Stomach (tissue), 4 donors: Measurements from ENCODE around the gene YWHAG.

Experiments used
- POLR2AphosphoS5 ChIP-seq, 3 donors: sonication (generic); formaldehyde crosslinking; IDR thresholded peaks; one replicate each; pipeline ENCODE4 v1.6.1; 2016; ENCODE audit warnings: antibody characterized with exemption in 3 of 3
- TF ChIP-seq, protein P1 (sequence below), 7 experiments: fragments of 450-650 bp in 4 of 7; fragments of 200-600 bp in 3 of 7; sonication (generic) in 3 of 7; IDR thresholded peaks; one replicate each; pipeline ENCODE4 v1.5.1; 2016 to 2019; ENCODE audit warnings: antibody characterized with exemption in 7 of 7, control low read depth in 2 of 7, mild to moderate bottlenecking in 1 of 7

DNA sequence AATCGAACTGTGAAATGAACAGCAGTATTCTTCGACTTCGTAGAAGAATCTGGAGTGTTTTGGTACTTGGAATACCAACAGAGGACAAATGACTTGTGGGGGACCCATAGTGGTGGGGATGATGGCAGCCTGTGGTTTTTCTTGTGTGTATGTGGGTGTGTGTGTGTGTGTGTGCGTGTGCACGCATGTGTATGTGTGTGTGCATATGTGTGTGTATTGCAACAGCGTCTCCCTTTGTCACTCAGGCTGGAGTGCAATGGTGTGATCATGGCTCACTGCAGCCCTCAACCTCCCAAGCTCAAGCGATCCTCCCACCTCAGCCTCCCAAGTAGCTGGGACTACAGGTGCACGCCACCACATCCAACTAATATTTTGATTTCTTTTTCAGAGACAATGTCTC, 9.4 kb upstream of the YWHAG start:
- TF ChIP-seq POLR2AphosphoS5 (IDR thresholded peaks at IDR 0.05), result no peak
- TF ChIP-seq, protein P1, sequence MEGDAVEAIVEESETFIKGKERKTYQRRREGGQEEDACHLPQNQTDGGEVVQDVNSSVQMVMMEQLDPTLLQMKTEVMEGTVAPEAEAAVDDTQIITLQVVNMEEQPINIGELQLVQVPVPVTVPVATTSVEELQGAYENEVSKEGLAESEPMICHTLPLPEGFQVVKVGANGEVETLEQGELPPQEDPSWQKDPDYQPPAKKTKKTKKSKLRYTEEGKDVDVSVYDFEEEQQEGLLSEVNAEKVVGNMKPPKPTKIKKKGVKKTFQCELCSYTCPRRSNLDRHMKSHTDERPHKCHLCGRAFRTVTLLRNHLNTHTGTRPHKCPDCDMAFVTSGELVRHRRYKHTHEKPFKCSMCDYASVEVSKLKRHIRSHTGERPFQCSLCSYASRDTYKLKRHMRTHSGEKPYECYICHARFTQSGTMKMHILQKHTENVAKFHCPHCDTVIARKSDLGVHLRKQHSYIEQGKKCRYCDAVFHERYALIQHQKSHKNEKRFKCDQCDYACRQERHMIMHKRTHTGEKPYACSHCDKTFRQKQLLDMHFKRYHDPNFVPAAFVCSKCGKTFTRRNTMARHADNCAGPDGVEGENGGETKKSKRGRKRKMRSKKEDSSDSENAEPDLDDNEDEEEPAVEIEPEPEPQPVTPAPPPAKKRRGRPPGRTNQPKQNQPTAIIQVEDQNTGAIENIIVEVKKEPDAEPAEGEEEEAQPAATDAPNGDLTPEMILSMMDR (IDR thresholded peaks at IDR 0.05), result no peak
